ENCODE results near the gene CUL5. TPM values are rescaled to one million over a fixed set of nuclear protein-coding genes. Genes with fewer than 3 reads are reported as not detected.

Gene CUL5
- total and polyA plus RNA-seq, 8 donors = 31.1 to 47.3 (median 41.8) TPM

GRCh38 chr11:108135845-108136544 lies 127.3 kb downstream of the CUL5 start:
- no peak overlapping the region for H3K27ac ChIP-seq
- intact Hi-C loops (cut with DNase I) = no loop called here
- TF ChIP-seq CTCF (IDR thresholded peaks at IDR 0.05) = no peak
- no peaks in the 10 kb centered on the region for H3K9me3 ChIP-seq
- ATAC-seq (no peak), DNase-seq (no peak)
- H3K36me3 ChIP-seq = peaks cover 0 to 76% of the 10 kb centered on the region in 2 donors
- H3K4me3 ChIP-seq = no peak overlapping the region
- H3K4me1 ChIP-seq = peaks cover 0 to 8% of the 10 kb centered on the region in 2 donors
- H3K27me3 ChIP-seq = no peaks in the 10 kb centered on the region

GRCh38 chr11:108137212-108137611 lies 128.5 kb downstream of the CUL5 start:
- peaks cover 0 to 86% of the 10 kb centered on the region in 2 donors for H3K36me3 ChIP-seq
- H3K27ac ChIP-seq = no peak overlapping the region
- no peak for ATAC-seq
- H3K9me3 ChIP-seq = no peaks in the 10 kb centered on the region
- H3K4me1 ChIP-seq = no peaks in the 10 kb centered on the region
- intact Hi-C loops (cut with DNase I) = no loop called here
- H3K4me3 ChIP-seq = no peak overlapping the region
- no peaks in the 10 kb centered on the region for H3K27me3 ChIP-seq
- TF ChIP-seq CTCF (IDR thresholded peaks at IDR 0.05) = no peak
- no peak for DNase-seq

GRCh38 chr11:108142304-108142703 lies 133.6 kb downstream of the CUL5 start:
- H3K9me3 ChIP-seq = no peaks in the 10 kb centered on the region

GRCh38 chr11:108144615-108145014 lies 135.9 kb downstream of the CUL5 start:
- TF ChIP-seq CTCF (IDR thresholded peaks at IDR 0.05) = no peak
- Histone ChIP-seq H3K27ac (no peak overlapping the region), H3K9me3 (no peaks in the 10 kb centered on the region), H3K4me3 (no peak overlapping the region), H3K36me3 (peaks cover 0 to 100% of the 10 kb centered on the region in 2 donors), H3K27me3 (no peaks in the 10 kb centered on the region), H3K4me1 (no peaks in the 10 kb centered on the region)
- intact Hi-C loops (cut with DNase I) = no loop called here
- DNase-seq = no peak
- no peak for ATAC-seq

More at GRCh38 chr11:108142304-108142703, 133.6 kb downstream of the CUL5 start:
- Histone ChIP-seq H3K27ac (no peak overlapping the region), H3K27me3 (no peaks in the 10 kb centered on the region), H3K36me3 (peaks cover 0 to 98% of the 10 kb centered on the region in 2 donors), H3K4me1 (no peaks in the 10 kb centered on the region), H3K4me3 (no peak overlapping the region)
- ATAC-seq (no peak), DNase-seq (no peak)
- TF ChIP-seq CTCF (IDR thresholded peaks at IDR 0.05) = no peak
- intact Hi-C loops (cut with DNase I) = no loop called here

- Histone ChIP-seq H3K4me3 (no peak overlapping the region), H3K36me3 (peaks cover 0 to 98% of the 10 kb centered on the region in 2 donors), H3K27me3 (no peaks in the 10 kb centered on the region), H3K4me1 (no peaks in the 10 kb centered on the region), H3K27ac (no peak overlapping the region), H3K9me3 (no peaks in the 10 kb centered on the region)
- no peak for TF ChIP-seq CTCF (IDR thresholded peaks at IDR 0.05)
- intact Hi-C loops (cut with DNase I) = no loop called here
- DNase-seq (no peak), ATAC-seq (no peak)
Observed at GRCh38 chr11:108147150-108147549, 138.5 kb downstream of the CUL5 start.
